Muscle layer of colon (tissue), 2 donors: ENCODE results near the gene CELA3B.
"Not testable (repeated sequence)": the region's sequence is repeated elsewhere in the genome, so short reads cannot be mapped to it uniquely, and the experiment has no call there.

ENCODE experiments used
- H3K27ac ChIP-seq: one replicate; pipeline ENCODE4 v1.7.0; 2013; ENCODE audit warnings: low read depth, mild to moderate bottlenecking, low read length, moderate library complexity
- H3K27me3 ChIP-seq, 2 donors: one replicate each; pipeline ENCODE4 v1.7.0; 2013; ENCODE audit warnings: low read length in 2 of 2, mild to moderate bottlenecking in 2 of 2; ENCODE audit not compliant: insufficient read depth in 2 of 2, control insufficient read depth in 1 of 2
- H3K36me3 ChIP-seq: one replicate; pipeline ENCODE4 v1.7.0; 2013; ENCODE audit warnings: mild to moderate bottlenecking, low read length; ENCODE audit not compliant: insufficient read depth
- H3K4me1 ChIP-seq: one replicate; pipeline ENCODE4 v1.7.0; 2013; ENCODE audit warnings: mild to moderate bottlenecking, low read length; ENCODE audit not compliant: insufficient read depth
- H3K4me3 ChIP-seq, 2 donors: one replicate each; pipeline ENCODE4 v1.7.0; 2013; ENCODE audit warnings: low read length in 2 of 2, low read depth in 1 of 2, mild to moderate bottlenecking in 1 of 2, moderate library complexity in 1 of 2
- H3K9ac ChIP-seq: one replicate; pipeline ENCODE4 v1.7.0; 2013; ENCODE audit warnings: low read length
- H3K9me3 ChIP-seq: one replicate; pipeline ENCODE4 v1.7.0; 2013; ENCODE audit warnings: mild to moderate bottlenecking, low read length
- donor health status: abdominal sarcoma.
- donor health status: Adenocarcinoma of cecum.

The CELA3B gene

GRCh38 chr1:21966247-21967000 lies 10.4 kb upstream of the CELA3B start:
- H3K27me3 ChIP-seq = no peaks in the 10 kb centered on the region
- H3K4me3 ChIP-seq = no peak overlapping the region
- no peaks in the 10 kb centered on the region for H3K36me3 ChIP-seq
- H3K27ac ChIP-seq = no peak overlapping the region
- H3K9ac ChIP-seq = no peak overlapping the region
- no peaks in the 10 kb centered on the region for H3K9me3 ChIP-seq
- peaks cover 12% of the 10 kb centered on the region for H3K4me1 ChIP-seq

GRCh38 chr1:21967216-21967615 lies 9.6 kb upstream of the CELA3B start:
- H3K27me3 ChIP-seq, H3K9ac ChIP-seq, H3K4me3 ChIP-seq, H3K9me3 ChIP-seq, H3K36me3 ChIP-seq, H3K4me1 ChIP-seq, H3K27ac ChIP-seq: not testable (repeated sequence)

- H3K9ac ChIP-seq, H3K4me3 ChIP-seq, H3K4me1 ChIP-seq, H3K27me3 ChIP-seq, H3K36me3 ChIP-seq, H3K27ac ChIP-seq, H3K9me3 ChIP-seq: not testable (repeated sequence)
Observed at GRCh38 chr1:21969066-21969465, 7.8 kb upstream of the CELA3B start.

- not testable (repeated sequence) for H3K4me1 ChIP-seq, H3K36me3 ChIP-seq, H3K27ac ChIP-seq, H3K4me3 ChIP-seq, H3K9ac ChIP-seq, H3K27me3 ChIP-seq, H3K9me3 ChIP-seq
Observed at GRCh38 chr1:21970523-21970922, 6.3 kb upstream of the CELA3B start.

- H3K9ac ChIP-seq, H3K27me3 ChIP-seq, H3K4me1 ChIP-seq, H3K9me3 ChIP-seq, H3K36me3 ChIP-seq, H3K27ac ChIP-seq, H3K4me3 ChIP-seq: not testable (repeated sequence)
Observed at GRCh38 chr1:21972973-21973441, 3.8 kb upstream of the CELA3B start.

GRCh38 chr1:21973948-21974347 lies 2.9 kb upstream of the CELA3B start:
- H3K9ac ChIP-seq, H3K27me3 ChIP-seq, H3K4me3 ChIP-seq, H3K36me3 ChIP-seq, H3K27ac ChIP-seq, H3K4me1 ChIP-seq, H3K9me3 ChIP-seq: not testable (repeated sequence)

- not testable (repeated sequence) for H3K9ac ChIP-seq, H3K27me3 ChIP-seq, H3K4me1 ChIP-seq, H3K4me3 ChIP-seq, H3K27ac ChIP-seq, H3K36me3 ChIP-seq, H3K9me3 ChIP-seq
Observed at GRCh38 chr1:21974699-21975098, 2.1 kb upstream of the CELA3B start.

- H3K4me3 ChIP-seq, H3K9me3 ChIP-seq, H3K27me3 ChIP-seq, H3K4me1 ChIP-seq, H3K36me3 ChIP-seq, H3K9ac ChIP-seq, H3K27ac ChIP-seq: not testable (repeated sequence)
Observed at GRCh38 chr1:21975296-21975695, 1.5 kb upstream of the CELA3B start.

GRCh38 chr1:21978209-21978608 lies 1.4 kb downstream of the CELA3B start:
- not testable (repeated sequence) for H3K36me3 ChIP-seq, H3K9ac ChIP-seq, H3K4me3 ChIP-seq, H3K9me3 ChIP-seq, H3K4me1 ChIP-seq, H3K27me3 ChIP-seq, H3K27ac ChIP-seq

- H3K4me1 ChIP-seq, H3K9ac ChIP-seq, H3K27me3 ChIP-seq, H3K27ac ChIP-seq, H3K9me3 ChIP-seq, H3K36me3 ChIP-seq, H3K4me3 ChIP-seq: not testable (repeated sequence)
Observed at GRCh38 chr1:21980515-21981220, 3.8 kb downstream of the CELA3B start.

- H3K4me3 ChIP-seq, H3K27ac ChIP-seq, H3K9me3 ChIP-seq: not testable (repeated sequence)
Observed at GRCh38 chr1:21981253-21981652, 4.4 kb downstream of the CELA3B start.

GRCh38 chr1:21982122-21982521 lies 5.3 kb downstream of the CELA3B start:
- not testable (repeated sequence) for H3K4me3 ChIP-seq, H3K9me3 ChIP-seq, H3K27ac ChIP-seq, H3K27me3 ChIP-seq, H3K36me3 ChIP-seq, H3K4me1 ChIP-seq, H3K9ac ChIP-seq

More at GRCh38 chr1:21981253-21981652, 4.4 kb downstream of the CELA3B start:
- H3K36me3 ChIP-seq, H3K9ac ChIP-seq, H3K4me1 ChIP-seq, H3K27me3 ChIP-seq: not testable (repeated sequence)
